HEK293 (cell line): ENCODE results near the gene WSCD2.

Experiments used
- CTCF ChIA-PET: fragments of 350-600 bp; formaldehyde crosslinking; extraction: SDS; loops from one replicate; lab custom pipeline; 2021; ENCODE audit warnings: antibody characterized with exemption; lab: Yijun Ruan, JAX
- POLR2A ChIA-PET: fragments of 300-600 bp; formaldehyde crosslinking; extraction: SDS; loops from one replicate; lab custom pipeline; 2020; ENCODE audit warnings: antibody characterized with exemption, inconsistent platforms; lab: Yijun Ruan, JAX
- H3K27ac ChIP-seq: fragments of 200-500 bp; sonication (Bioruptor generic); 2 replicates; pipeline ENCODE4 v1.5.1; 2014; ENCODE audit warnings: low read depth, low read length, control low read depth, inconsistent platforms; ENCODE audit errors: extremely low read depth
- H3K36me3 ChIP-seq, 2 experiments: fragments of 200-500 bp in 1 of 2; sonication (Bioruptor generic) in 1 of 2; 1 replicate in 1 of 2; 2 replicates in 1 of 2; pipeline ENCODE4 v1.5.1; 2014 to 2017; ENCODE audit warnings: inconsistent platforms in 2 of 2, low read length in 2 of 2; ENCODE audit not compliant: control insufficient read depth in 2 of 2, insufficient read depth in 1 of 2
- H3K4me1 ChIP-seq: fragments of 200-500 bp; sonication (Bioruptor generic); 2 replicates; pipeline ENCODE4 v1.5.1; 2014; ENCODE audit warnings: mild to moderate bottlenecking, low read length, inconsistent platforms; ENCODE audit not compliant: control insufficient read depth, insufficient read depth
- H3K4me3 ChIP-seq: 2 replicates; pipeline ENCODE4 v1.5.1; 2011; ENCODE audit warnings: low read depth, mild to moderate bottlenecking, control low read depth, low read length, moderate library complexity
- H3K9me3 ChIP-seq: fragments of 200-500 bp; sonication (Bioruptor generic); 2 replicates; pipeline ENCODE4 v1.5.1; 2014; ENCODE audit warnings: low read depth, low read length, inconsistent platforms; ENCODE audit not compliant: control insufficient read depth, insufficient read depth
- AEBP2 ChIP-seq: fragments of 450-650 bp; formaldehyde crosslinking; IDR thresholded peaks from 2 replicates; pipeline ENCODE4 v1.5.1; 2016; ENCODE audit warnings: missing biosample characterization, missing genetic modification characterization, borderline replicate concordance
- BCL6B ChIP-seq: fragments of 450-650 bp; formaldehyde crosslinking; IDR thresholded peaks from 2 replicates; pipeline ENCODE4 v1.5.1; 2017; ENCODE audit warnings: missing biosample characterization, missing genetic modification characterization
- GFI1B ChIP-seq: fragments of 450-650 bp; formaldehyde crosslinking; IDR thresholded peaks from 2 replicates; pipeline ENCODE4 v1.5.1; 2016; ENCODE audit warnings: missing biosample characterization, missing genetic modification characterization
- SALL2 ChIP-seq: fragments of 450-650 bp; formaldehyde crosslinking; IDR thresholded peaks from 2 replicates; pipeline ENCODE4 v1.5.0; 2017; ENCODE audit warnings: missing biosample characterization, mild to moderate bottlenecking, missing genetic modification characterization, borderline replicate concordance
- SETDB1 ChIP-seq: IDR thresholded peaks from one replicate; pipeline ENCODE4 v1.6.1; 2017; ENCODE audit warnings: mild to moderate bottlenecking, low read length, moderate library complexity, mixed read lengths; ENCODE audit not compliant: insufficient read length
- ZBTB44 ChIP-seq: fragments of 450-650 bp; IDR thresholded peaks from 2 replicates; pipeline ENCODE4 v1.5.1; 2018; ENCODE audit warnings: missing biosample characterization, mild to moderate bottlenecking, missing genetic modification characterization
- ZNF112 ChIP-seq: fragments of 450-650 bp; formaldehyde crosslinking; IDR thresholded peaks from 2 replicates; pipeline ENCODE4 v1.5.0; 2017; ENCODE audit warnings: missing biosample characterization, missing genetic modification characterization
- ZNF221 ChIP-seq: fragments of 450-650 bp; formaldehyde crosslinking; IDR thresholded peaks from 2 replicates; pipeline ENCODE4 v1.5.1; 2017; ENCODE audit warnings: missing biosample characterization, missing genetic modification characterization, borderline replicate concordance
- ZNF248 ChIP-seq: fragments of 450-650 bp; formaldehyde crosslinking; IDR thresholded peaks from 2 replicates; pipeline ENCODE4 v1.5.1; 2017; ENCODE audit warnings: missing biosample characterization, missing genetic modification characterization
- ZNF292 ChIP-seq: fragments of 450-650 bp; formaldehyde crosslinking; IDR thresholded peaks from 2 replicates; pipeline ENCODE4 v1.5.1; 2016; ENCODE audit warnings: low read depth, missing biosample characterization, missing genetic modification characterization, borderline replicate concordance
- ZNF433 ChIP-seq: fragments of 450-650 bp; formaldehyde crosslinking; IDR thresholded peaks from 2 replicates; pipeline ENCODE4 v1.5.1; 2016; ENCODE audit warnings: missing biosample characterization, missing genetic modification characterization, low read depth
- ZNF48 ChIP-seq: fragments of 450-650 bp; formaldehyde crosslinking; IDR thresholded peaks from 2 replicates; pipeline ENCODE4 v1.5.1; 2016; ENCODE audit warnings: missing biosample characterization, missing genetic modification characterization
- ZNF521 ChIP-seq: fragments of 450-650 bp; formaldehyde crosslinking; IDR thresholded peaks from 2 replicates; pipeline ENCODE4 v1.5.1; 2017; ENCODE audit warnings: missing biosample characterization, mild to moderate bottlenecking, missing genetic modification characterization
- ZNF580 ChIP-seq: fragments of 450-650 bp; formaldehyde crosslinking; IDR thresholded peaks from 2 replicates; pipeline ENCODE4 v1.5.1; 2016; ENCODE audit warnings: missing biosample characterization, missing genetic modification characterization
- ZNF585B ChIP-seq: fragments of 450-650 bp; formaldehyde crosslinking; IDR thresholded peaks from 2 replicates; pipeline ENCODE4 v1.5.1; 2016; ENCODE audit warnings: missing biosample characterization, missing genetic modification characterization
- ZNF610 ChIP-seq: fragments of 450-650 bp; formaldehyde crosslinking; IDR thresholded peaks from 2 replicates; pipeline ENCODE4 v1.5.1; 2016; ENCODE audit warnings: missing biosample characterization, missing genetic modification characterization, borderline replicate concordance
- ZNF701 ChIP-seq: fragments of 450-650 bp; formaldehyde crosslinking; IDR thresholded peaks from 2 replicates; pipeline ENCODE4 v1.5.1; 2016; ENCODE audit warnings: missing biosample characterization, missing genetic modification characterization
- ZSCAN30 ChIP-seq: fragments of 450-650 bp; IDR thresholded peaks from 2 replicates; pipeline ENCODE4 v1.5.1; 2018; ENCODE audit warnings: missing biosample characterization, mild to moderate bottlenecking, missing genetic modification characterization, moderate library complexity
- ZSCAN5A ChIP-seq: fragments of 450-650 bp; formaldehyde crosslinking; IDR thresholded peaks from 2 replicates; pipeline ENCODE4 v1.5.1; 2016; ENCODE audit warnings: missing biosample characterization, missing genetic modification characterization
- TF ChIP-seq, protein P1 (sequence below): sonication (generic); formaldehyde crosslinking; IDR thresholded peaks from 2 replicates; pipeline ENCODE4 v1.8.1; 2022; ENCODE audit warnings: mild to moderate bottlenecking, moderate library complexity, missing genetic modification reagents

WSCD2 gene

DNA sequence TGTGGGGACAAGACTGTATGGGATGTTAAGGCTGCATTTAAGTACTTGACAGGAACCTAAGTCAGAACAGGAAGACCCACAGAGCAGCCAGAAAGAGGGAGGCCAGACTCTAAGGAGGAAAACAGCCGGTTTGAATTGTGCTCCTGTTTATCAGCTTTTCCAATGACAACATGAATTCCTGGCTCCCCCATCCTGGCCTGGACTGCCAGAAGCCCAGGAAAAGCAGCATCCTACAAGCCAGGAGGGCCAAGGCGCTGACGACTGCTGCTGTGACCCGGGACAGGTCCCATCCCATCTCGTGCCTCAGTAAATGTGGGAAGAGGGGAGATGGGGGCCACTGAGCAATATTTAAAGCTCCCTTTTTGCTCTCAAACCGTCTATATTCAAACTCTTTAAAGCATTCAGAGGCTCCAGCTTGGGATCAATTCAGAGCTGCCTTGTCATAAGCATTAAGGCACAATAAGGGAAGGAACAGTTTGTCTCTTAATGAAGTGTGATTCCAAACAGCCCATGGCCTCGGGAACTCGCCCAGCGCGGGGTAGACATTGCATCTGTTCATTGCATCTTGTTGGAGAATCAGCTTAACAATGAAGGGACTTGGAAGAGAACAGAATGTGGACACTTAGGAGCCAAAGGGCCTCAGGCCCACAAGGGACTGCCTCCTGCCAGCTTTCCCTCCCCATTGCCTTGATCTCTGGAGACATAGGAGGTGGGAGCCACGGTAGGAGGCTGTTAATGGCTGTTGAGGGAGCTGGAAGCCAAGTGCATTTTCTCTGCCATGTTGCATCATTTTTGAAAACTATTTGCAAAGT is 160.5 kb downstream of the WSCD2 start:
- CTCF ChIA-PET = interaction anchor here (0.6 to 1.3 kb wide), 2 partner anchors 199 to 223 kb away, joined by 3 read pairs; no protein-coding TSS in a partner anchor
- Histone ChIP-seq H3K36me3 (no peaks in the 10 kb centered on the region), H3K9me3 (no peaks in the 10 kb centered on the region), H3K27ac (no peak overlapping the region), H3K4me3 (no peak overlapping the region), H3K4me1 (no peaks in the 10 kb centered on the region)
- POLR2A ChIA-PET = no interaction called here
- TF ChIP-seq ZSCAN5A (tag by site-specific recombination) = no peak
- TF ChIP-seq GFI1B = no peak
- TF ChIP-seq BCL6B (tag by site-specific recombination) = no peak
- TF ChIP-seq ZSCAN30 (tag by site-specific recombination) = no peak
- no peak for TF ChIP-seq ZNF585B (tag by site-specific recombination)
- TF ChIP-seq SALL2 (tag by site-specific recombination) = no peak
- no peak for TF ChIP-seq ZNF521 (tag by site-specific recombination)
- TF ChIP-seq ZNF48 (tag by site-specific recombination) = no peak
- TF ChIP-seq ZNF221 (tag by site-specific recombination) = no peak
- TF ChIP-seq ZNF433 (tag by site-specific recombination) = no peak
- no peak for TF ChIP-seq ZNF112 (tag by site-specific recombination)
- TF ChIP-seq AEBP2 (tag by site-specific recombination) = no peak
- TF ChIP-seq ZNF292 (tag by site-specific recombination) = no peak
- no peak for TF ChIP-seq ZNF701 (tag by site-specific recombination)
- no peak for TF ChIP-seq ZNF580 (tag by site-specific recombination)
- TF ChIP-seq, protein P1, sequence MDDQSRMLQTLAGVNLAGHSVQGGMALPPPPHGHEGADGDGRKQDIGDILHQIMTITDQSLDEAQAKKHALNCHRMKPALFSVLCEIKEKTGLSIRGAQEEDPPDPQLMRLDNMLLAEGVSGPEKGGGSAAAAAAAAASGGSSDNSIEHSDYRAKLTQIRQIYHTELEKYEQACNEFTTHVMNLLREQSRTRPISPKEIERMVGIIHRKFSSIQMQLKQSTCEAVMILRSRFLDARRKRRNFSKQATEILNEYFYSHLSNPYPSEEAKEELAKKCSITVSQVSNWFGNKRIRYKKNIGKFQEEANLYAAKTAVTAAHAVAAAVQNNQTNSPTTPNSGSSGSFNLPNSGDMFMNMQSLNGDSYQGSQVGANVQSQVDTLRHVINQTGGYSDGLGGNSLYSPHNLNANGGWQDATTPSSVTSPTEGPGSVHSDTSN (CRISPR knock-in tag) = no peak
- no peak for TF ChIP-seq ZNF248 (tag by site-specific recombination)
- no peak for TF ChIP-seq ZNF610 (tag by site-specific recombination)
- TF ChIP-seq SETDB1 = no peak
- TF ChIP-seq ZBTB44 = no peak
